Loucy (cell line): Measurements from ENCODE around the gene ABCG4.

ENCODE experiments used
- CTCF ChIP-seq: fragments of 200-600 bp; sonication (generic); conservative IDR thresholded peaks from 2 replicates; pipeline ENCODE4 v1.5.1; 2014; ENCODE audit warnings: mild to moderate bottlenecking, antibody characterized with exemption, low read length
- EZH2phosphoT487 ChIP-seq: fragments of 200-600 bp; IDR thresholded peaks from 2 replicates; pipeline ENCODE4 v1.6.1; 2018; ENCODE audit warnings: antibody characterized with exemption, mild to moderate bottlenecking, moderate library complexity, borderline replicate concordance

DNA sequence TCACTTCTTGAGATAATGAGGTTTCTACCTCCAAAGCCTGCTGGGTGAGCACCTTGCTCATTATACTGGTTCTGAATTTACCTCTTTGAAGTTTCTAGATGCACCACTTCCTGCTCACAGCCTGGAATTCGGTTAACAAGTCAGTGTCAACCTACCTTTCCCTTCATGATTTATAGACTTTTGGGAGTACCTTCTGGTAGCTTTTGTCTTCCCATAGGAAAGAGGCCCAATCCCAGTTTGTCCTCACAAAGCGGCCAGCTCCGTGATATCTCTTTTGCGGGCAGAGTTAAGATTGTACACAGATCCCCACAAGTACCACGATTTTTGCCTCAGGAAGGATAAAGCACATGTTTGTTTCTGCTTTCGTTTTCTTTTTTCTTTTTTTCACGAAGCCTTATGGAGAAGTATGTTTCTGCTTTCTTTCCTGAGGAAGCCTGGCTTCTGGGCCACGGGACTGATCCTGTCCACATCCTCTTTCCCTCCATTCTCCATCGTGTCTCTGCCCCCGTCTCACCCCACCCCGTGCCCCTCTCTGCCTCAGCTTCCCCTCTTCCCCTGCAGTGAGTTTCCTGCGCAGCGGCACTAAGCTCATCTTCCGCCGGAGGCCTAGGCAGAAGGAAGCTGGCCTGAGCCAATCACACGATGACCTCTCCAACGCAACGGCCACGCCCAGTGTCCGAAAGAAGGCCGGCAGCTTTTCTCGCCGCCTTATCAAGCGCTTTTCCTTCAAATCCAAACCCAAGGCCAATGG is 33.2 kb upstream of the ABCG4 start:
- TF ChIP-seq CTCF = no peak
- TF ChIP-seq EZH2phosphoT487 = no peak
